Parathyroid adenoma (tissue), 2 donors: ENCODE data around the gene HAUS2.

ENCODE experiments used
- H2AFZ ChIP-seq: fragments of 300-600 bp; sonication (generic); one replicate; pipeline ENCODE4 v1.7.0; 2017; ENCODE audit warnings: antibody characterized with exemption, mild to moderate bottlenecking
- H3K27ac ChIP-seq: fragments of 300-600 bp; sonication (generic); one replicate; pipeline ENCODE4 v1.7.0; 2017
- H3K27me3 ChIP-seq: fragments of 300-600 bp; sonication (generic); one replicate; pipeline ENCODE4 v1.7.0; 2017; ENCODE audit warnings: low read length; ENCODE audit not compliant: control insufficient read depth, insufficient read depth
- H3K36me3 ChIP-seq: fragments of 300-600 bp; sonication (generic); one replicate; pipeline ENCODE4 v1.7.0; 2017; ENCODE audit warnings: low read length; ENCODE audit not compliant: control insufficient read depth, insufficient read depth
- H3K4me1 ChIP-seq: fragments of 300-600 bp; sonication (generic); one replicate; pipeline ENCODE4 v1.7.0; 2017; ENCODE audit warnings: control low read depth
- H3K4me2 ChIP-seq: fragments of 300-600 bp; sonication (generic); one replicate; pipeline ENCODE4 v1.7.0; 2017; ENCODE audit warnings: low read length
- H3K4me3 ChIP-seq: fragments of 300-600 bp; sonication (generic); one replicate; pipeline ENCODE4 v1.7.0; 2017; ENCODE audit warnings: low read depth, low read length
- H3K79me2 ChIP-seq: fragments of 300-600 bp; sonication (generic); one replicate; pipeline ENCODE4 v1.7.0; 2017; ENCODE audit warnings: control low read depth
- H3K9ac ChIP-seq: fragments of 300-600 bp; sonication (generic); one replicate; pipeline ENCODE4 v1.7.0; 2017; ENCODE audit warnings: mild to moderate bottlenecking
- H3K9me3 ChIP-seq: fragments of 300-600 bp; sonication (generic); one replicate; pipeline ENCODE4 v1.7.0; 2017; ENCODE audit warnings: low read length; ENCODE audit not compliant: control insufficient read depth
- TF ChIP-seq, protein P1 (sequence below): fragments of 300-600 bp; sonication (generic); IDR thresholded peaks from one replicate; pipeline ENCODE4 v1.7.0; 2017; ENCODE audit warnings: antibody characterized with exemption, mild to moderate bottlenecking
- donor health status: primary hyperparathyroidism.

HAUS2 gene

DNA sequence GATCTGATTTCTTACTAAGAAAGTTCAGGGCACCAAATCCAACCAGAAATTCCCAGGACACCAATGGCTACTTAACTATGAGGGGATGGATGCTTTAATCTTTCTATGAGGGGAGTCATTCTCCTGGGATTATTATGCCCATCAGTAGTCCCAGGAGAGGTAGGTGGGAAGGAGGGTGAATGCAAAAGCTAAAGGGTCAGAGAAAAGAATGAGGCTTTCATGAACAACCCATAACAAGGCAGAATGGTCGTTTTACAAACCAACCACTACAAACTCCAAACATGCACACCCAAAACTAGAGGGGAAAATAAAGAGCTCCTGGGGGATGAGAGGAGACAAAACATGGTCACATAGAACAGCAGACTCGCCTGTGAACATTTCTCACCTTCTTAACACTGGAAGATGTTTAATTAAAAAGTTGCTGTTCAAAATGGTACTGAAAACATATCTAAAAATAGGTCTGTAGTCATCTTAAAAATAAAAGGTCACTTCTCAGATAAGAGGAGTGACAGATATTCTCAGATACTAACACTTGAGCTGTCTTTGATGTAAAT is 30.4 kb downstream of the HAUS2 start:
- no peaks in the 10 kb centered on the region for H3K9me3 ChIP-seq
- H3K36me3 ChIP-seq: no peaks in the 10 kb centered on the region
- H3K27ac ChIP-seq: no peak overlapping the region
- TF ChIP-seq, protein P1, sequence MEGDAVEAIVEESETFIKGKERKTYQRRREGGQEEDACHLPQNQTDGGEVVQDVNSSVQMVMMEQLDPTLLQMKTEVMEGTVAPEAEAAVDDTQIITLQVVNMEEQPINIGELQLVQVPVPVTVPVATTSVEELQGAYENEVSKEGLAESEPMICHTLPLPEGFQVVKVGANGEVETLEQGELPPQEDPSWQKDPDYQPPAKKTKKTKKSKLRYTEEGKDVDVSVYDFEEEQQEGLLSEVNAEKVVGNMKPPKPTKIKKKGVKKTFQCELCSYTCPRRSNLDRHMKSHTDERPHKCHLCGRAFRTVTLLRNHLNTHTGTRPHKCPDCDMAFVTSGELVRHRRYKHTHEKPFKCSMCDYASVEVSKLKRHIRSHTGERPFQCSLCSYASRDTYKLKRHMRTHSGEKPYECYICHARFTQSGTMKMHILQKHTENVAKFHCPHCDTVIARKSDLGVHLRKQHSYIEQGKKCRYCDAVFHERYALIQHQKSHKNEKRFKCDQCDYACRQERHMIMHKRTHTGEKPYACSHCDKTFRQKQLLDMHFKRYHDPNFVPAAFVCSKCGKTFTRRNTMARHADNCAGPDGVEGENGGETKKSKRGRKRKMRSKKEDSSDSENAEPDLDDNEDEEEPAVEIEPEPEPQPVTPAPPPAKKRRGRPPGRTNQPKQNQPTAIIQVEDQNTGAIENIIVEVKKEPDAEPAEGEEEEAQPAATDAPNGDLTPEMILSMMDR: no peak
- no peak overlapping the region for H3K4me3 ChIP-seq
- H3K27me3 ChIP-seq: no peaks in the 10 kb centered on the region
- H3K4me1 ChIP-seq: no peaks in the 10 kb centered on the region
- H3K4me2 ChIP-seq: no peak overlapping the region
- H3K9ac ChIP-seq: no peak overlapping the region
- H3K79me2 ChIP-seq: no peaks in the 10 kb centered on the region
- H2AFZ ChIP-seq: no peak overlapping the region

DNA sequence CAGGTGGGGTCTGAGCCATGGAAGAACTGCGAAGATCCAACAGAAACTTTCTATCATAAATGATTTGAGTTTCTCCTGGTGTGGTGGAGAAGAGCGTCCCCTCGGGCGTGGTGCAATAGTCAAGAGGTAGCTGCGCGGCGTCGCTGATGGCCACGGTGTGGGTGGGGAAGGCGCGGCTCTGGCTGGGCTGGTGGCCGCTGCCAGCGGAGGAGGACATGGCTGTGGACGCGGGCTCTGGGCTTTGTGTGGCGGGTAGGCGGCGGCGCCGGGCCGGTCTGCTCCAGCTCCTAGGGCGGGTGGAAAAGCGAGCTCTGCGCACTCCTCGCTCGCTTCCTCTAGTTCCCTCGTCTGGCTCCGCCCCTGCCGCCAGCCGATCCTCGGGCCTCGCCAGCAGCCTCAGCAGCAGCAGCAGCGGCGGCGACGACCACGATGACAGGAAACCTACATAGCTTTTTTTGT is 32.7 kb downstream of the HAUS2 start:
- TF ChIP-seq, protein P1: no peak
- peak overlapping the region; percentile 75 for H2AFZ ChIP-seq
- no peak overlapping the region for H3K27ac ChIP-seq
- H3K36me3 ChIP-seq: no peaks in the 10 kb centered on the region
- H3K27me3 ChIP-seq: no peaks in the 10 kb centered on the region
- no peak overlapping the region for H3K9ac ChIP-seq
- H3K4me2 ChIP-seq: peak overlapping the region; percentile 71
- H3K4me1 ChIP-seq: no peaks in the 10 kb centered on the region
- peak overlapping the region; percentile 24 for H3K4me3 ChIP-seq
- H3K9me3 ChIP-seq: no peaks in the 10 kb centered on the region
- H3K79me2 ChIP-seq: no peaks in the 10 kb centered on the region

DNA sequence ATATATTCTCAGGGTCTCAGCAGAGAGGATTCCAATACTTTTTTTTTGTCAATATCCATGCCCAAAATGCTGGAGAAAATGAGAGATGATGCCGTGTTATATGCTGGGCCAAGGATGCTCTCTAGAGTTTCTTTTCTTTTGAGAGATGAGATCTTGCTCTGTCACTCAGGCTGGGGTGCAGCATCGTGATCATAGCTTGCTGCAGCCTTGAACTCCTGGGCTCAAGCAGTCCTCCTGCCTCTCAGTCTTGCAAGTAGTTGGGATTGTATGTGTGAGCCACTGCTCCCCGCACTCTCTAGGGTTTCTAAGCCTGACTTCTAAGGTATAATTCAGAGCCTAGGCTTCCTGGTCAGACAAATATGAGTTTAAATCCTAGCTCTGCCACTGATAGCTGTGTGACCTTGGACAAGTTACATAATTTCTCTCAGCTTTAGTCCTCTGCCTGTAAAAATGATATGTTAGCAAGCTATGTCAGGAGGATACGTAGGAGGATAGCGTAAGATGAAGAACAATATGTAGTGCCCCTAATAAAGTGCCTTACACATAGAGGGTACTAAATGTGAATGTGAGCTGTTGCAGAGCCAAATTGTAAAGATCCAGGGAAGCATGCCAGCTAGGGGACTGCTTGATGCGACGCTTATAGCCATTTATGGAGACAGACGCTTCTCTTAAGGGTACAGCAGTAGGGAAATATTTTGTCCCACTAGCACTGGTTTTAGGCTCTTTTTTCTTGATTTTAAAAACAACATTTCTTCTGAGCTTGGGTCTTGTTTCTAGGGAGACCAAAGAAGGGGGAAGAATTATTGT is 34.1 kb downstream of the HAUS2 start:
- H3K4me2 ChIP-seq: no peak overlapping the region
- no peaks in the 10 kb centered on the region for H3K4me1 ChIP-seq
- no peaks in the 10 kb centered on the region for H3K79me2 ChIP-seq
- H3K4me3 ChIP-seq: no peak overlapping the region
- H2AFZ ChIP-seq: no peak overlapping the region
- H3K9me3 ChIP-seq: no peaks in the 10 kb centered on the region
- no peaks in the 10 kb centered on the region for H3K27me3 ChIP-seq
- TF ChIP-seq, protein P1: no peak
- H3K36me3 ChIP-seq: no peaks in the 10 kb centered on the region
- no peak overlapping the region for H3K27ac ChIP-seq
- no peak overlapping the region for H3K9ac ChIP-seq

DNA sequence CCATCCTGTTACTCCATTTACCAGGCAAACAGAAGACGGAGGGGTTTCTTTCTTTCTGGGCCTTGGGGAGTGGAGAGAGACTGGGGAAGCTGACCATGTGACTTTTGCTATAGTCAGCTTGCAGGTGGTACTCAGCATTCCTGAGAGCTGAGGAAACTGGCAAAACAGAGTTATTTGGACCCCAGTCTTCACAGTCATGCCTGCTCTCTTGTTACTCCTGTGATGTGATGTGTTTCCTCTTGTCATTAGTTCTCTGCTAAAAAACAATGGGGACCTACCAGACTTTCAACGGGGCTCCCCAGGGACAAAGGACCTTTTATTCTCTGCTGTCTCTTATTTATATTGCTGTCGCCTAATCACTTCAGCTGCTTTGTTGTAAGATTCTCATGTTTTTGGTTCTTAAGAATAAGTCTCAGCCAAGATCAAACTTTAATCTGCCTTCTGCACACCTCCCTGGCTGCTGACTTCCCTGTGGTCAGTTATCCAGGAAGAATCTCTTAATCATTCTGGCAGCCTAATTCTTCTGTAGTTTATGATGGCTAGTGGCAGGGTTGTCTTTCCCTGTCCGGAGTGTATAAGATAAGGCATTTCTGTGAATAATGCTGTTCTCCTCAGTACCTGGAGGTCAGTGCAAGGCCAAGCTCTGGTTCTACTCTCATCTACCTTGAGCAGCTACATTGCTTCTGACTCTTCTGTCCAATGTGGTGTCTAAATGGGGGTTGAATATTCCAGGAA is 35.6 kb downstream of the HAUS2 start:
- H3K79me2 ChIP-seq: no peaks in the 10 kb centered on the region

More for the DNA sequence above, 35.6 kb downstream of the HAUS2 start:
- no peaks in the 10 kb centered on the region for H3K36me3 ChIP-seq
- no peaks in the 10 kb centered on the region for H3K4me1 ChIP-seq
- H3K27me3 ChIP-seq: no peaks in the 10 kb centered on the region
- no peak overlapping the region for H2AFZ ChIP-seq
- H3K4me2 ChIP-seq: no peak overlapping the region
- H3K4me3 ChIP-seq: no peak overlapping the region
- no peaks in the 10 kb centered on the region for H3K9me3 ChIP-seq
- TF ChIP-seq, protein P1: no peak
- H3K27ac ChIP-seq: no peak overlapping the region
- no peak overlapping the region for H3K9ac ChIP-seq
